ENCODE measurements around the gene NCOA1. TPM values are rescaled to one million over a fixed set of nuclear protein-coding genes. Genes with fewer than 3 reads are reported as not detected.

The NCOA1 gene
- total RNA-seq, 2 donors from 2014 or later, result 20.1 to 22.6 TPM

DNA sequence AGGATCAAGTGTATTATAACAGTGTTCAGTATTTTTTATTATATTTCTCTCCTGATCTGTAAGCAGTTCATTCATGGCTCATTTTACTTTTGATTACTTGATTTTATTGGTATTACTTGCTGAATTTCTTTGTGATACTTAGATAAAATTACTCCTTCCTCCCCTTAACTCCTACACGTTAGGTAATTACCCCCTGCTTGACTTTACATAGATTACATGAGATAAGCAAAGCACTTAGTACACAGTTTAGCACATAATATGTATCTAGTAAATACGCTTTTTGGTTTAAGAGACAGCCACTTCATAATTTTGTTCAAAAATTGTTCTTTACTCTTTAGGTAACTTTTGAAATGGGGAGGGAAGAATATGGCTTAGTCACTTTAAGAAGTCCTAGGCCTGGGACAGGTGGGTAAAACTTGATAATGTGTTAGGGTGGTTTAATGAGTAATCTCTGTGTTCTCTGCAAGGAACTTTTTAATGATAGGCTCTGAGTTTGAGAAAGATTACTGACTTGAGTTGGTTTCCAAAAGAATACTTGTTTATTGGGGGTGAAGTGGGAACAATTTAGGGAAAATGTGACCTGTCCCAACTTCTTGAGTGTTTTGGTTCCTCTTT is 80.9 kb downstream of the NCOA1 start:
- no peak overlapping the region for H3K27ac ChIP-seq (ENCODE audit: low read depth, low read length)
- H3K4me3 ChIP-seq (ENCODE audit: low read length), result no peak overlapping the region
- Mint-ChIP-seq H3K4me1 (peaks cover 17% of the 10 kb centered on the region), H3K9me3 (peaks cover 3% of the 10 kb centered on the region), H3K27ac (no peak overlapping the region), H3K4me3 (no peak overlapping the region), H3K27me3 (ENCODE audit: insufficient read depth) (peaks cover 20% of the 10 kb centered on the region), H3K36me3 (ENCODE audit: low read depth) (peaks cover 3% of the 10 kb centered on the region)
- H3K9ac ChIP-seq (ENCODE audit: extremely low read depth, low read length, poor library complexity, severe bottlenecking), result no peak overlapping the region
- TF ChIP-seq, protein P1, sequence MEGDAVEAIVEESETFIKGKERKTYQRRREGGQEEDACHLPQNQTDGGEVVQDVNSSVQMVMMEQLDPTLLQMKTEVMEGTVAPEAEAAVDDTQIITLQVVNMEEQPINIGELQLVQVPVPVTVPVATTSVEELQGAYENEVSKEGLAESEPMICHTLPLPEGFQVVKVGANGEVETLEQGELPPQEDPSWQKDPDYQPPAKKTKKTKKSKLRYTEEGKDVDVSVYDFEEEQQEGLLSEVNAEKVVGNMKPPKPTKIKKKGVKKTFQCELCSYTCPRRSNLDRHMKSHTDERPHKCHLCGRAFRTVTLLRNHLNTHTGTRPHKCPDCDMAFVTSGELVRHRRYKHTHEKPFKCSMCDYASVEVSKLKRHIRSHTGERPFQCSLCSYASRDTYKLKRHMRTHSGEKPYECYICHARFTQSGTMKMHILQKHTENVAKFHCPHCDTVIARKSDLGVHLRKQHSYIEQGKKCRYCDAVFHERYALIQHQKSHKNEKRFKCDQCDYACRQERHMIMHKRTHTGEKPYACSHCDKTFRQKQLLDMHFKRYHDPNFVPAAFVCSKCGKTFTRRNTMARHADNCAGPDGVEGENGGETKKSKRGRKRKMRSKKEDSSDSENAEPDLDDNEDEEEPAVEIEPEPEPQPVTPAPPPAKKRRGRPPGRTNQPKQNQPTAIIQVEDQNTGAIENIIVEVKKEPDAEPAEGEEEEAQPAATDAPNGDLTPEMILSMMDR (conservative IDR thresholded peaks at IDR 0.05), result no peak
- peaks cover 6% of the 10 kb centered on the region for H3K9me3 ChIP-seq (ENCODE audit: control insufficient read depth, low read length)
- H3K4me1 ChIP-seq (ENCODE audit: control insufficient read depth, insufficient read depth, low read length), result peaks cover 3% of the 10 kb centered on the region
- 55% methylated on average over 2 of the region's 2 CpGs; no CpG with 5 or more reads in 1 of the 2 experiments for WGBS, 2 experiments (ENCODE audit: insufficient coverage in 1 of 2, insufficient read length in 1 of 2)
- peaks cover 21% of the 10 kb centered on the region for H3K27me3 ChIP-seq (ENCODE audit: control insufficient read depth, insufficient read depth, low read length, poor library complexity, severe bottlenecking)
- peaks cover 6% of the 10 kb centered on the region for H3K36me3 ChIP-seq (ENCODE audit: control insufficient read depth, insufficient read depth, low read length)
- no peak for DNase-seq

DNA sequence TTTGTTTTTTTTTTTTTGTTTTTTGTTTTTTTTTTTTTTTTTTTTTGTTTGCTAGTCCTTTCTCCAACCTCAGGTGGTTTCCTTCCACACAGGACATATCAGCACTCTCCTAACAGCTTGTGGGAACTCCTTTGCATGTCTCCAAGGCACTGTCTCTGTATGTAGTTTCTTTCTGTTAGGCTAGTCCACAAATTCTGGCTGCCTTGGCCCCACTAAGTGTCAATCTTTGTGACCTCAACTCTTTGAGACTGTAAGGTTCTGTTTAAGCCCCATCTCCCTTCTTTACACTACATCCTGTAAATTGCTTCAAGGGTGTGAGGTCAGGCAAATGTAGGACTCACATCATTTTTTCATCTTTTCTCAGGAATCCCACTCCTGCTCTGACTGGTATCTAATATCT is 85.1 kb downstream of the NCOA1 start:
- no peaks in the 10 kb centered on the region for H3K9me3 ChIP-seq (ENCODE audit: control insufficient read depth, low read length)
- H3K27me3 Mint-ChIP-seq (ENCODE audit: insufficient read depth), result peaks cover 11% of the 10 kb centered on the region
- H3K27ac ChIP-seq (ENCODE audit: low read depth, low read length), result no peak overlapping the region
- no peaks in the 10 kb centered on the region for H3K36me3 ChIP-seq (ENCODE audit: control insufficient read depth, insufficient read depth, low read length)
- no peaks in the 10 kb centered on the region for H3K36me3 Mint-ChIP-seq (ENCODE audit: low read depth)
- no peak overlapping the region for H3K9ac ChIP-seq (ENCODE audit: extremely low read depth, low read length, poor library complexity, severe bottlenecking)
- no peak overlapping the region for H3K4me3 ChIP-seq (ENCODE audit: low read length)
- H3K27me3 ChIP-seq (ENCODE audit: control insufficient read depth, insufficient read depth, low read length, poor library complexity, severe bottlenecking), result peaks cover 18% of the 10 kb centered on the region
- no peaks in the 10 kb centered on the region for H3K9me3 Mint-ChIP-seq
- peaks cover 36% of the 10 kb centered on the region for H3K4me1 Mint-ChIP-seq
- H3K4me3 Mint-ChIP-seq, result no peak overlapping the region
- TF ChIP-seq, protein P1 (conservative IDR thresholded peaks at IDR 0.05), result no peak
- peaks cover 1% of the 10 kb centered on the region for H3K4me1 ChIP-seq (ENCODE audit: control insufficient read depth, insufficient read depth, low read length)
- DNase-seq, result no peak
- no peak overlapping the region for H3K27ac Mint-ChIP-seq

DNA sequence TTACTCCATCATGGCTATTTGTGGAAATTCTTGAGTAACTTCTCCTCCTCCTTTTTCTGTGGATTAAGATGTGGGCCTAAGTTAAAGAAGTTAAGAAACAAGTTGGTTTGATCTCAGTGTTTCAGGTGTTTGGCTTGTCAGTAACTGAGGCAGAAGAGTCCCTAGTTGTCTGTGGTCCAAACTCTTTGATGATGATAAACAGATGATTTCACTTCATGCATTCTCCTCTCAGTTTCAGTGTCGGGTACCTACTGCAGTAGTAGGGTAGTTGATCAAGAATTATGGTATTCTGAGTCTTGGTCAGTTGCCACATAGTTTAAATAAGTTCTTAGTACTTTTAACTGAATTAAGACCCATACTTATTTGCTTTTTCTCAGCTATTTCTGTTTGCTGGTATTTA is 85.6 kb downstream of the NCOA1 start:
- H3K4me1 Mint-ChIP-seq, result peaks cover 36% of the 10 kb centered on the region
- H3K9me3 ChIP-seq (ENCODE audit: control insufficient read depth, low read length), result no peaks in the 10 kb centered on the region
- no peak overlapping the region for H3K27ac ChIP-seq (ENCODE audit: low read depth, low read length)
- H3K9ac ChIP-seq (ENCODE audit: extremely low read depth, low read length, poor library complexity, severe bottlenecking), result no peak overlapping the region
- peaks cover 10% of the 10 kb centered on the region for H3K27me3 Mint-ChIP-seq (ENCODE audit: insufficient read depth)
- DNase-seq, result no peak
- no peak overlapping the region for H3K27ac Mint-ChIP-seq
- H3K4me3 ChIP-seq (ENCODE audit: low read length), result no peak overlapping the region
- H3K4me3 Mint-ChIP-seq, result no peak overlapping the region
- H3K9me3 Mint-ChIP-seq, result no peaks in the 10 kb centered on the region
- TF ChIP-seq, protein P1 (conservative IDR thresholded peaks at IDR 0.05), result no peak
- H3K27me3 ChIP-seq (ENCODE audit: control insufficient read depth, insufficient read depth, low read length, poor library complexity, severe bottlenecking), result peaks cover 14% of the 10 kb centered on the region
- no peaks in the 10 kb centered on the region for H3K36me3 Mint-ChIP-seq (ENCODE audit: low read depth)
- no peaks in the 10 kb centered on the region for H3K4me1 ChIP-seq (ENCODE audit: control insufficient read depth, insufficient read depth, low read length)
- no CpG with 5 or more reads among the region's 1 CpG for WGBS, 2 experiments (ENCODE audit: insufficient coverage in 1 of 2, insufficient read length in 1 of 2)
- no peaks in the 10 kb centered on the region for H3K36me3 ChIP-seq (ENCODE audit: control insufficient read depth, insufficient read depth, low read length)

Data from endodermal cell (in vitro differentiated cells).